WTC11 (cell line): ENCODE measurements around the gene SCAMP3.

ENCODE experiments used
- CREB1 ChIP-seq: sonication (generic); formaldehyde crosslinking; IDR thresholded peaks from 2 replicates; pipeline ENCODE4 v1.8.0; 2023; ENCODE audit warnings: mild to moderate bottlenecking, missing genetic modification reagents
- E2F1 ChIP-seq: sonication (generic); formaldehyde crosslinking; IDR thresholded peaks from 2 replicates; pipeline ENCODE4 v1.8.0; 2022; ENCODE audit warnings: mild to moderate bottlenecking, missing genetic modification reagents
- E2F5 ChIP-seq: sonication (generic); formaldehyde crosslinking; IDR thresholded peaks from 2 replicates; pipeline ENCODE4 v1.8.1; 2022; ENCODE audit warnings: mild to moderate bottlenecking, moderate library complexity, missing genetic modification reagents
- NR3C1 ChIP-seq: sonication (generic); formaldehyde crosslinking; conservative IDR thresholded peaks from 2 replicates; pipeline ENCODE4 v1.8.1; 2023; ENCODE audit warnings: low read depth, mild to moderate bottlenecking, missing genetic modification reagents
- SMAD3 ChIP-seq: sonication (generic); formaldehyde crosslinking; IDR thresholded peaks from 2 replicates; pipeline ENCODE4 v1.8.0; 2022; ENCODE audit warnings: missing genetic modification reagents, mild to moderate bottlenecking, borderline replicate concordance
- TCF7 ChIP-seq: sonication (generic); formaldehyde crosslinking; IDR thresholded peaks from 2 replicates; pipeline ENCODE4 v1.8.0; 2022; ENCODE audit warnings: mild to moderate bottlenecking, low read depth, missing genetic modification reagents, moderate library complexity
- ZNF512 ChIP-seq: sonication (generic); formaldehyde crosslinking; IDR thresholded peaks from 2 replicates; pipeline ENCODE4 v1.8.1; 2022; ENCODE audit warnings: missing genetic modification reagents, borderline replicate concordance
- TF ChIP-seq, protein P1 (sequence below): fragments of 200-600 bp; IDR thresholded peaks from 2 replicates; pipeline ENCODE4 v1.8.0; 2022; ENCODE audit warnings: antibody characterized with exemption
- TF ChIP-seq, protein P2 (sequence below): sonication (generic); formaldehyde crosslinking; IDR thresholded peaks from 2 replicates; pipeline ENCODE4 v1.8.1; 2023; ENCODE audit warnings: mild to moderate bottlenecking, moderate library complexity, missing genetic modification reagents
- TF ChIP-seq, protein P3 (sequence below): fragments of 250-450 bp; sonication (Bioruptor Pico); IDR thresholded peaks from 2 replicates; pipeline ENCODE4 v2.1.2; 2022; ENCODE audit warnings: mild to moderate bottlenecking, moderate library complexity

- TF ChIP-seq NR3C1 (CRISPR knock-in tag), result no peak
- TF ChIP-seq, protein P1, sequence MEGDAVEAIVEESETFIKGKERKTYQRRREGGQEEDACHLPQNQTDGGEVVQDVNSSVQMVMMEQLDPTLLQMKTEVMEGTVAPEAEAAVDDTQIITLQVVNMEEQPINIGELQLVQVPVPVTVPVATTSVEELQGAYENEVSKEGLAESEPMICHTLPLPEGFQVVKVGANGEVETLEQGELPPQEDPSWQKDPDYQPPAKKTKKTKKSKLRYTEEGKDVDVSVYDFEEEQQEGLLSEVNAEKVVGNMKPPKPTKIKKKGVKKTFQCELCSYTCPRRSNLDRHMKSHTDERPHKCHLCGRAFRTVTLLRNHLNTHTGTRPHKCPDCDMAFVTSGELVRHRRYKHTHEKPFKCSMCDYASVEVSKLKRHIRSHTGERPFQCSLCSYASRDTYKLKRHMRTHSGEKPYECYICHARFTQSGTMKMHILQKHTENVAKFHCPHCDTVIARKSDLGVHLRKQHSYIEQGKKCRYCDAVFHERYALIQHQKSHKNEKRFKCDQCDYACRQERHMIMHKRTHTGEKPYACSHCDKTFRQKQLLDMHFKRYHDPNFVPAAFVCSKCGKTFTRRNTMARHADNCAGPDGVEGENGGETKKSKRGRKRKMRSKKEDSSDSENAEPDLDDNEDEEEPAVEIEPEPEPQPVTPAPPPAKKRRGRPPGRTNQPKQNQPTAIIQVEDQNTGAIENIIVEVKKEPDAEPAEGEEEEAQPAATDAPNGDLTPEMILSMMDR, result no peak
- TF ChIP-seq E2F5 (CRISPR knock-in tag), result no peak
- no peak for TF ChIP-seq CREB1
- TF ChIP-seq SMAD3 (CRISPR knock-in tag), result no peak
- no peak for TF ChIP-seq TCF7 (CRISPR knock-in tag)
- TF ChIP-seq, protein P2, sequence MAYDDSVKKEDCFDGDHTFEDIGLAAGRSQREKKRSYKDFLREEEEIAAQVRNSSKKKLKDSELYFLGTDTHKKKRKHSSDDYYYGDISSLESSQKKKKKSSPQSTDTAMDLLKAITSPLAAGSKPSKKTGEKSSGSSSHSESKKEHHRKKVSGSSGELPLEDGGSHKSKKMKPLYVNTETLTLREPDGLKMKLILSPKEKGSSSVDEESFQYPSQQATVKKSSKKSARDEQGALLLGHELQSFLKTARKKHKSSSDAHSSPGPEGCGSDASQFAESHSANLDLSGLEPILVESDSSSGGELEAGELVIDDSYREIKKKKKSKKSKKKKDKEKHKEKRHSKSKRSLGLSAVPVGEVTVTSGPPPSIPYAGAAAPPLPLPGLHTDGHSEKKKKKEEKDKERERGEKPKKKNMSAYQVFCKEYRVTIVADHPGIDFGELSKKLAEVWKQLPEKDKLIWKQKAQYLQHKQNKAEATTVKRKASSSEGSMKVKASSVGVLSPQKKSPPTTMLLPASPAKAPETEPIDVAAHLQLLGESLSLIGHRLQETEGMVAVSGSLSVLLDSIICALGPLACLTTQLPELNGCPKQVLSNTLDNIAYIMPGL, result no peak
- TF ChIP-seq ZNF512 (CRISPR knock-in tag), result no peak
- no peak for TF ChIP-seq E2F1 (CRISPR knock-in tag)
- TF ChIP-seq, protein P3, sequence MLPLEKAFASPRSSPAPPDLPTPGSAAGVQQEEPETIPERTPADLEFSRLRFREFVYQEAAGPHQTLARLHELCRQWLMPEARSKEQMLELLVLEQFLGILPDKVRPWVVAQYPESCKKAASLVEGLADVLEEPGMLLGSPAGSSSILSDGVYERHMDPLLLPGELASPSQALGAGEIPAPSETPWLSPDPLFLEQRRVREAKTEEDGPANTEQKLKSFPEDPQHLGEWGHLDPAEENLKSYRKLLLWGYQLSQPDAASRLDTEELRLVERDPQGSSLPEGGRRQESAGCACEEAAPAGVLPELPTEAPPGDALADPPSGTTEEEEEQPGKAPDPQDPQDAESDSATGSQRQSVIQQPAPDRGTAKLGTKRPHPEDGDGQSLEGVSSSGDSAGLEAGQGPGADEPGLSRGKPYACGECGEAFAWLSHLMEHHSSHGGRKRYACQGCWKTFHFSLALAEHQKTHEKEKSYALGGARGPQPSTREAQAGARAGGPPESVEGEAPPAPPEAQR (CRISPR knock-in tag), result no peak
Measured at GRCh38 chr1:155297384-155297783, 35.2 kb upstream of the SCAMP3 start.
